Right lobe of liver (tissue), 4 donors: ENCODE measurements around the gene PPP1R8.

Source experiments
- POLR2A ChIP-seq: fragments of 450-650 bp; IDR thresholded peaks from one replicate; pipeline ENCODE4 v1.6.1; 2017; ENCODE audit warnings: antibody characterized with exemption, mild to moderate bottlenecking
- TF ChIP-seq, protein P1 (sequence below), 4 donors: fragments of 200-600 bp in 3 of 4; fragments of 450-650 bp in 1 of 4; IDR thresholded peaks; one replicate each; pipeline versions ENCODE4 v1.5.1 to v1.8.0; 2016 to 2022; ENCODE audit warnings: antibody characterized with exemption in 4 of 4, mild to moderate bottlenecking in 2 of 4
- donor health status: DM: no; HTN: no; CAD: no.
- donor health status: DM: no; HTN: no; CAD: no.
- donor health status: DM: no; HTN: yes; CAD: no.

DNA sequence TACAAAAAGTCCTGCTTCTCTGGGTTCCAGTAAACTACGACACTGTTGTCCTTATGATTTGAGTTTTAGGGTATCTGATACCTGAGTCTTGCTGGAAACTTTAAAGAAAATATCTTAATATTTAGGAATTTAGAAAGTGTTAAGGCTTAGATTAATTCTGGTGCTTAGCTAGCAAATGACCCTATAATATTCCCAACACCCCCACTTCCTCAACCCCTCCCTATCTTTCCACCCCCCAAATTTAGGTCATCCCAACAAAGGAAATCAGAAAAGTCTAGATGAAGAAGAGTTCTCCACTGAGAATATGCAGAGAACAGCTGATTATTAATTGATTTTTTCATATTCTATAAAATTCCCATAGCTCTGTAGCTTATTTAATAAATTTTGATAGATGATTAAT lies 45.9 kb upstream of the PPP1R8 start:
- no peak for TF ChIP-seq POLR2A
- TF ChIP-seq, protein P1, sequence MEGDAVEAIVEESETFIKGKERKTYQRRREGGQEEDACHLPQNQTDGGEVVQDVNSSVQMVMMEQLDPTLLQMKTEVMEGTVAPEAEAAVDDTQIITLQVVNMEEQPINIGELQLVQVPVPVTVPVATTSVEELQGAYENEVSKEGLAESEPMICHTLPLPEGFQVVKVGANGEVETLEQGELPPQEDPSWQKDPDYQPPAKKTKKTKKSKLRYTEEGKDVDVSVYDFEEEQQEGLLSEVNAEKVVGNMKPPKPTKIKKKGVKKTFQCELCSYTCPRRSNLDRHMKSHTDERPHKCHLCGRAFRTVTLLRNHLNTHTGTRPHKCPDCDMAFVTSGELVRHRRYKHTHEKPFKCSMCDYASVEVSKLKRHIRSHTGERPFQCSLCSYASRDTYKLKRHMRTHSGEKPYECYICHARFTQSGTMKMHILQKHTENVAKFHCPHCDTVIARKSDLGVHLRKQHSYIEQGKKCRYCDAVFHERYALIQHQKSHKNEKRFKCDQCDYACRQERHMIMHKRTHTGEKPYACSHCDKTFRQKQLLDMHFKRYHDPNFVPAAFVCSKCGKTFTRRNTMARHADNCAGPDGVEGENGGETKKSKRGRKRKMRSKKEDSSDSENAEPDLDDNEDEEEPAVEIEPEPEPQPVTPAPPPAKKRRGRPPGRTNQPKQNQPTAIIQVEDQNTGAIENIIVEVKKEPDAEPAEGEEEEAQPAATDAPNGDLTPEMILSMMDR (IDR thresholded peaks at IDR 0.05) = no peak
